GM10248 (cell line): Measurements from ENCODE around the gene PIGH.

Experiments used
- CTCF ChIA-PET: fragments of 300-600 bp; sonication (Branson Sonifier 250); formaldehyde crosslinking; extraction: SDS; loops from one replicate; lab custom pipeline; 2021; ENCODE audit warnings: antibody characterized with exemption; lab: Yijun Ruan, JAX
- POLR2A ChIA-PET: fragments of 350-650 bp; sonication (Branson Sonifier 250); formaldehyde crosslinking; extraction: SDS; loops from one replicate; lab custom pipeline; 2020; ENCODE audit warnings: antibody characterized with exemption; lab: Yijun Ruan, JAX
- DNase-seq: peaks from one replicate; pipeline ENCODE4 v3.0.0; 2012; ENCODE audit errors: extremely low spot score
- CTCF ChIP-seq: IDR thresholded peaks from 2 replicates; pipeline ENCODE4 v1.5.1; 2012; ENCODE audit warnings: mild to moderate bottlenecking, low read depth; ENCODE audit errors: extremely low read depth, missing control alignments, control extremely low read depth

PIGH gene

GRCh38 chr14:67557118-67557517 lies 43.0 kb downstream of the PIGH start:
- ChIA-PET POLR2A (no interaction called here), CTCF (interaction anchor here (0.6 to 38.5 kb wide), 8 partner anchors 9 to 128 kb away, joined by 3 to 695 read pairs (median 4); no protein-coding TSS in a partner anchor)
- TF ChIP-seq CTCF, result no peak
- DNase-seq, result no peak

GRCh38 chr14:67556671-67557070 lies 43.4 kb downstream of the PIGH start:
- ChIA-PET POLR2A (no interaction called here), CTCF (interaction anchor here (1.1 to 38.5 kb wide), 8 partner anchors 9 to 128 kb away, joined by 3 to 695 read pairs (median 5); no protein-coding TSS in a partner anchor)
- DNase-seq, result no peak
- no peak for TF ChIP-seq CTCF

- TF ChIP-seq CTCF, result no peak
- no peak for DNase-seq
- ChIA-PET CTCF (interaction anchor here (1.1 to 38.5 kb wide), 6 partner anchors 11 to 126 kb away, joined by 3 to 695 read pairs (median 8); no protein-coding TSS in a partner anchor), POLR2A (no interaction called here)
These were observed 44.5 kb downstream of the PIGH start for GRCh38 chr14:67555518-67556090.

GRCh38 chr14:67554341-67554740 lies 45.7 kb downstream of the PIGH start:
- ChIA-PET CTCF (interaction anchor here (1.1 to 38.5 kb wide), 3 partner anchors 13 to 125 kb away, joined by 3 to 695 read pairs (median 13); no protein-coding TSS in a partner anchor), POLR2A (no interaction called here)
- no peak for DNase-seq
- no peak for TF ChIP-seq CTCF

- ChIA-PET CTCF (interaction anchor here (2.5 to 38.5 kb wide), 2 partner anchors 18 to 124 kb away, joined by 13 to 695 read pairs; no protein-coding TSS in a partner anchor), POLR2A (no interaction called here)
- no peak for TF ChIP-seq CTCF
- no peak for DNase-seq
These were observed 46.5 kb downstream of the PIGH start for GRCh38 chr14:67553547-67553946.

GRCh38 chr14:67551940-67552339 lies 48.1 kb downstream of the PIGH start:
- no peak for DNase-seq
- ChIA-PET CTCF (interaction anchor here (1.0 to 38.5 kb wide), 3 partner anchors 19 to 123 kb away, joined by 4 to 695 read pairs (median 6); no protein-coding TSS in a partner anchor), POLR2A (no interaction called here)
- no peak for TF ChIP-seq CTCF
